HG03280 (cell line): Measurements from ENCODE around the gene KCNC1.

ENCODE experiments used
- ATAC-seq: cut with Tn5 transposase; IDR thresholded peaks from one replicate; pipeline ENCODE4 v1.9.1; 2021; ENCODE audit warnings: mild to moderate bottlenecking, moderate library complexity; ENCODE audit not compliant: unreplicated experiment

The KCNC1 gene

DNA sequence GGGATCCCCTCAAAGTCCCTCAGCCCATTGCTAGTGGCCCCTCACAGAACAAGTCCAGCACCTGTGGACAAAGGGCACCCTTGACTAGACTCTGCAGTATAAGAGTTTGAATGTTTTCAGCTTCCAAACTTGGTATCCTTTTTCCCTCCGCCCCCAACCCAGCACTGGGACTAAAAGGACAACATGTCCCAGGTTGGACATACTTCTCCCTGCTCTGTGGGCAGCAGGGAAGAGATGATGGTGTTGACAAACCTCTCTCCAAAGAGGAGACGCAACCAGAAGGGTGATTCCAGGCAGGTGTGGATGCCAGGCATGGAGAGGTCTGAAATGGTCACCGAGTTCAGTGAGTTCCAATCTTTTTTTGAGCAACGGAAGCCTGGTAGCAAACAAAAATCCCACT lies 19.7 kb upstream of the KCNC1 start:
- ATAC-seq: no peak

DNA sequence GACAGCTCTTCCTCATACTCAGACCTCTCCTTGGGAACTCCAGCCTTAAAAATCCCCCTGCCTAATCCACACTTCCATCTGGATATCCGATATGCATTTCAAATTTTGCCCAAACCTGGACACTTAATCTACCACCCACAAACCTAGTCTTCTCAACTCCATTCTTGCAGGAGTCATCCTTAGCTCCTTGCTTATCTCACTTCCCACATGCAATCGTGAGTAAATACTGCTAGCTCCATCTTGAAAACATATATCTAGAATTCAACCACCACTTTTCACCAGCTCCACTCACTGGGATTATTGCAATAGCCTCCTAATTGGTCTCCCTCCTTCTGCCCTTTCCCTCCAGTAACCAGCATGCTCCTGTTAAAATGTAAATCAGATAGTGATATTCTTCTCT lies 17.8 kb upstream of the KCNC1 start:
- ATAC-seq: no peak

DNA sequence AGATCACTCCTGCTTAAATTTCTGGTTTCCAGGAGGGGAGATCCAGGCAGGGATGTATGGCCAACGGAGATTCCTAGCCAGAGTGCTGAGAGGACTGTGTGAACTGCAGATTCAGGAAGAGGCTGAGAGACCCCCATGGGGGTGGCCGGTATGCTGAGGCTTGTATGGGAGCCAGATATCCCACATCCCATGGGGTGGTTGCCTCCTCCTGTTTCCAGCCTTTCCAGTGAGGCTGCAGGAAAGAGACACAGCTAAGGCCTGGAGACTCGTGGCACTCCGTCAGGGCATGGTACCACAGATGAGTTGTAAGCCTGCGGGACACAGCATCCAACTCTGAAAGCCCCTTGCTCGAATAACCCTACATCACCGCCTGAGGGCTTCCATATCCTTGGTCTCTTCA lies 16.6 kb upstream of the KCNC1 start:
- ATAC-seq: no peak

DNA sequence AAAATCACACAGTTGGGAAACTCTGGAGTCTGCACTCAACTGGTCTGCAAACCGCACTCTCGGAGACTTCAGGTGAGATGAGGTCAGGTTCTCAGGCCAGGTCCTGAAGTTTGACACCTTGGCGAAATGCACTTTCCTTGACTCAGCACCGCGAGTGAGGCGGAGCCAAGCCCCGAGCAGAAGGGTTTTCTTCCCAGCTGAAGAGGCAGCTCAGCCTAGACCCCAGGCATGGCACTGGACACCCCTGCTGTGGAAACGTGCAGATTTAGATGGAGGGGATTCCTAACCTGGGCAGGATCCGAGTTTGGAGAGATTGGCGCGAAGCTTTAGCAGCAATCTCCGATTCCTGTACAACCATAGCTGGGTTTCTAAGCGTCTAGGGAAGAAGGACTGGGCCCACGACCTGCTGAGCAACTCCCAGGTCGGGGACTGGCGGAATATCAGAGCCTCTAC lies 16.0 kb upstream of the KCNC1 start:
- ATAC-seq: no peak

DNA sequence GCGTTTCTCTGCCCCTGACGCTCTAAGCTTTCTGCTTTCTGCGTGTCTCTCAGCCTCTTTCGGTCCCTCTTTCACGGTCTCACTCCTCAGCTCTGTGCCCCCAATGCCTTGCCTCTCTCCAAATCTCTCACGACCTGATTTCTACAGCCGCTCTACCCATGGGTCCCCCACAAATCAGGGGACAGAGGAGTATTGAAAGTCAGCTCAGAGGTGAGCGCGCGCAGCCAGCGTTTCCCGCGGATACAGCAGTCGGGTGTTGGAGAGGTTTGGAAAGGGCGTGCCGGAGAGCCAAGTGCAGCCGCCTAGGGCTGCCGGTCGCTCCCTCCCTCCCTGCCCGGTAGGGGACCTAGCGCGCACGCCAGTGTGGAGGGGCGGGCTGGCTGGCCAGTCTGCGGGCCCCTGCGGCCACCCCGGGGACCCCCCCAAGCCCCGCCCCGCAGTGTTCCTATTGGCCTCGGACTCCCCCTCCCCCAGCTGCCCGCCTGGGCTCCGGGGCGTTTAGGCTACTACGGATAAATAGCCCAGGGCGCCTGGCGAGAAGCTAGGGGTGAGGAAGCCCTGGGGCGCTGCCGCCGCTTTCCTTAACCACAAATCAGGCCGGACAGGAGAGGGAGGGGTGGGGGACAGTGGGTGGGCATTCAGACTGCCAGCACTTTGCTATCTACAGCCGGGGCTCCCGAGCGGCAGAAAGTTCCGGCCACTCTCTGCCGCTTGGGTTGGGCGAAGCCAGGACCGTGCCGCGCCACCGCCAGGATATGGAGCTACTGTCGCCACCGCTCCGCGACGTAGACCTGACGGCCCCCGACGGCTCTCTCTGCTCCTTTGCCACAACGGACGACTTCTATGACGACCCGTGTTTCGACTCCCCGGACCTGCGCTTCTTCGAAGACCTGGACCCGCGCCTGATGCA lies 15.3 kb upstream of the KCNC1 start, which contains the start of gene MYOD1:
Gene MYOD1 (plus strand): TSS at position 544 of the 910 bp plus-strand sequence. CDS start 212 bp downstream, at position 756.
- ATAC-seq: no peak

DNA sequence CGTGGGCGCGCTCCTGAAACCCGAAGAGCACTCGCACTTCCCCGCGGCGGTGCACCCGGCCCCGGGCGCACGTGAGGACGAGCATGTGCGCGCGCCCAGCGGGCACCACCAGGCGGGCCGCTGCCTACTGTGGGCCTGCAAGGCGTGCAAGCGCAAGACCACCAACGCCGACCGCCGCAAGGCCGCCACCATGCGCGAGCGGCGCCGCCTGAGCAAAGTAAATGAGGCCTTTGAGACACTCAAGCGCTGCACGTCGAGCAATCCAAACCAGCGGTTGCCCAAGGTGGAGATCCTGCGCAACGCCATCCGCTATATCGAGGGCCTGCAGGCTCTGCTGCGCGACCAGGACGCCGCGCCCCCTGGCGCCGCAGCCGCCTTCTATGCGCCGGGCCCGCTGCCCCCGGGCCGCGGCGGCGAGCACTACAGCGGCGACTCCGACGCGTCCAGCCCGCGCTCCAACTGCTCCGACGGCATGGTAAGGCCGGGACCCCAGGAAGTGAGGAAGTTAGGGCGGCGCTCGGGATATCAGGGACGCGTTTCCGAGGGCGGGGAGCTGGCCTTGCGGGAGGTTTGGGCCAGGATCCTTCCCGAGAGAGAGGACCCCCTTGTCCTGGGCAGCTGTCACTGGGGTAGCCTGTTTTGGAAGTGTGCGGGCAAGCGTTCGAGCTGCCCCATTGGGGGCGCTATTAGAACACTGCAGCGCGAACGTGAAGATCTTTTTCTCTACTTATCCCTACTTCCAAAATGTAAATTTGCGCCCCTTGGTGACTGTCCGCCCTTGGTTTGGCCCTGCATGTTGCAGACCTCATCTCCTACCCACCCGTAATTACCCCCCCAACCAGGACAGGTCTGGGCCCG lies 14.4 kb upstream of the KCNC1 start:
- ATAC-seq: no peak

DNA sequence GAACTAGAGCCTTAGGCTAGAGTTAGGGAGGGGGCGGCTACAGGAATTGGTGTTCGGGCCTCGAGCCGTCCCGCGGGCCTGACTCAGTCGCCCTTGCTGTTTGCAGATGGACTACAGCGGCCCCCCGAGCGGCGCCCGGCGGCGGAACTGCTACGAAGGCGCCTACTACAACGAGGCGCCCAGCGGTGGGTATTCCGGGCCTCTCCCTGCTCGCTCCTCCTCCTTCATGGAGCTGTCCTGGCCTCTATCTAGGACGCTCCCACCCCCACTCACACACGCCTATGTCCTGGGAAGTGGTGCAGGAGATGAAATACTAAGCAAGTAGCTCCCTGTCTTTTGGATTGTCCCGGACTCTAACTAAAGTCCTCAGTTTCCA lies 13.8 kb upstream of the KCNC1 start:
- no peak for ATAC-seq

DNA sequence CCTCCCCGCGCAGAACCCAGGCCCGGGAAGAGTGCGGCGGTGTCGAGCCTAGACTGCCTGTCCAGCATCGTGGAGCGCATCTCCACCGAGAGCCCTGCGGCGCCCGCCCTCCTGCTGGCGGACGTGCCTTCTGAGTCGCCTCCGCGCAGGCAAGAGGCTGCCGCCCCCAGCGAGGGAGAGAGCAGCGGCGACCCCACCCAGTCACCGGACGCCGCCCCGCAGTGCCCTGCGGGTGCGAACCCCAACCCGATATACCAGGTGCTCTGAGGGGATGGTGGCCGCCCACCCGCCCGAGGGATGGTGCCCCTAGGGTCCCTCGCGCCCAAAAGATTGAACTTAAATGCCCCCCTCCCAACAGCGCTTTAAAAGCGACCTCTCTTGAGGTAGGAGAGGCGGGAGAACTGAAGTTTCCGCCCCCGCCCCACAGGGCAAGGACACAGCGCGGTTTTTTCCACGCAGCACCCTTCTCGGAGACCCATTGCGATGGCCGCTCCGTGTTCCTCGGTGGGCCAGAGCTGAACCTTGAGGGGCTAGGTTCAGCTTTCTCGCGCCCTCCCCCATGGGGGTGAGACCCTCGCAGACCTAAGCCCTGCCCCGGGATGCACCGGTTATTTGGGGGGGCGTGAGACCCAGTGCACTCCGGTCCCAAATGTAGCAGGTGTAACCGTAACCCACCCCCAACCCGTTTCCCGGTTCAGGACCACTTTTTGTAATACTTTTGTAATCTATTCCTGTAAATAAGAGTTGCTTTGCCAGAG lies 13.2 kb upstream of the KCNC1 start:
- ATAC-seq: no peak

DNA sequence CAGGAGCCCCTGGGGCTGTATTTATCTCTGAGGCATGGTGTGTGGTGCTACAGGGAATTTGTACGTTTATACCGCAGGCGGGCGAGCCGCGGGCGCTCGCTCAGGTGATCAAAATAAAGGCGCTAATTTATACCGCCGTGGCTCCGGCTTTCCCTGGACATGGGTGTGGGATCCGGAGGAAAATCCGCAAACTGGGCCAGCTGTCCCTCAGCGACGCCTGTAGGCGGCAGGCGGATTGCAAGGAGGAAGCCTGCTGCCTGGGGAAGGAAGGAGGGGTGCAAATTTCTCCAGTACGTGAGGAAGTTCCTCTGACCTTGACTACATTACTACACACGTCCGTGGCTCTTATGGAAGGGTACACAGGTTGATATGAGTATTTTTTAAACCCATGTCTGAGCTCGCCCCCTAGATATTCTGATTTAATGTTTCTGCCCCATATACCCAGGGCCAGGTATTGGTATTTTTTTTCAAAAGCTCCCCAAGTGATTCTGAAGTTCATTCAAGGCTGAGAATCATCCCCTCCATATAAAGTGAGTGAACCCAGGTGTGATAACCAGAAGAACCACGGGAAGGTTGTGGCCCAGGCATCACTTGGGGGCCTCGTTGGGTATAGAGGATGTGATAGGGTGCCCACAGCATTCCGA lies 12.5 kb upstream of the KCNC1 start:
- ATAC-seq: no peak

DNA sequence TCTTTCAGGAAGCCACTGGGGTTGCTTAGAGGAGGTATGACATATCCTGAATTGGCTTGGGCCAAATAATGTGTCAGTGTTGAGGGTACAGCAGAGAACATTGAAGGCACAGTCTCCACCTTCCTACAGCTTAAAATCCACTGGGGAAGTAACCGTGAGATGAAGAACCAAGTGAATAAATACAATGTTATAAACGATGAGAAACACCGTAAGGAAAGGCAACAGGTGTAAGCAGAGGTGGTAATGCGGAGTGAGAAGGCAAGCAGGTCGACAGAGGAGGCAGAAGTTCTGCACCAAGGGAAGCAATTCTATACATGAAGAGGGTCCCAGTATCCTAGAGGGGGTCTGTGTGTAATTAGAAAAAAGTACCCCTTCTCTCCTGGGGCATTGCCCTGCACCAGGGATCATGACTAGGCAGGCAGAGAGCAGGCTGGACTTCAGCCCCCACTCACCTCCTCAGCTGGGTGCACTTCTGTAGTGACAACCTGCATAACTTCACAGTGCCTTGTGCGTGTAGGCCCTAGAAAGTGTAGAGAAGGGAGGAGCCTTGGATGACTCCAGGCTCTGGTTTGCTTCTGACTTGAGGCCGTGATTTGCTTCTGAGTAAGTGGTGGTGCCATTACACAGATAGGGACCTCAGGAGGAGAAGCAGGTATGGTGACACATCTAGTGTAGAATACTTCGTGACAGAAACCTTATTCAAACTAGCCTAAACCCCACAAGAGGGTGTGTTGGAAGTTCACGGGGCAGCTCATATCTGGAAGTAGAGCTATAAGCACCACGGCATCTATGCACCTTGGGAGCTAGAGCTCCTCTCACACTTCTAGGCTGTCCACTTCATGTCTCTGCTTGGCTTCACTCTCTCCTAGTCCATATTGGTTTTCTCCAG lies 10.3 kb upstream of the KCNC1 start:
- no peak for ATAC-seq

DNA sequence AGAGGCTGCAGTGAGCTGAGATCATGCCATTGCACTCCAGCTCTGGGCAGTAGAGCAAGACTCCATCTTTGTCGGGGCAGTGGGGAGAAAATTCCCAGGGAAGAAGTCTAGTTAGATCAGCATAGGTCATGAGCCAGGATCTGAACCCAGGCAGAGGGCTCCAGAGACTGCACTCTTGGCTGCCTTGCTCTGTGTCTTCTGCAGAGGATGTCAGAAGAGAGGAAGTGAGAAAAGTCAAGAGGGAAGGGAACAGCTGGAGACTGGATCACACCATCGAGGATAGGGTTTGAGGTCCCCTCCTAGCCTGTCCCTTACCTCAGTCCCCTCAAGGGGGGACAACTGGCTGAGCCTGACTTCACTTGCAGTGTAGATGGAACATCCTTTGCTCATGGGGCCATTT lies 9.4 kb upstream of the KCNC1 start:
- ATAC-seq: no peak

DNA sequence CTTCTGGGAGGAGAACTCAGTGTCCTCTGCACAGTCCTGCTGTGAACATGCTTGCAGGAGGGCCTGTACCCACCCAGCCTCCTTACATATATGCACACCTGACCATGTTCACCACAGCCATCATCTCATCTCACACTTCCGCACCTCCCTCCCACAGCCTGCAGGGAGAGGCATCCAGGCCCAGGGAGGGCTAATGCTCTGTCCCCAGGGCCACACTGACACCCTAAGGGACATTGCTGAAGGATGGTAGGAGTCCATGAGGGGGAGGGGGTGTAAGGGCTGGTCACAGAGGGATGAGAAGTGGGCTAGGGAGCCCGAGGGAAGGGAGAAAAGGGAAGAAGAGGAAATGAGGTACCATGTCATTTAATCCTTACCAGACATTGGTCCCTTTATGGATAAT lies 4.4 kb upstream of the KCNC1 start:
- ATAC-seq: no peak

DNA sequence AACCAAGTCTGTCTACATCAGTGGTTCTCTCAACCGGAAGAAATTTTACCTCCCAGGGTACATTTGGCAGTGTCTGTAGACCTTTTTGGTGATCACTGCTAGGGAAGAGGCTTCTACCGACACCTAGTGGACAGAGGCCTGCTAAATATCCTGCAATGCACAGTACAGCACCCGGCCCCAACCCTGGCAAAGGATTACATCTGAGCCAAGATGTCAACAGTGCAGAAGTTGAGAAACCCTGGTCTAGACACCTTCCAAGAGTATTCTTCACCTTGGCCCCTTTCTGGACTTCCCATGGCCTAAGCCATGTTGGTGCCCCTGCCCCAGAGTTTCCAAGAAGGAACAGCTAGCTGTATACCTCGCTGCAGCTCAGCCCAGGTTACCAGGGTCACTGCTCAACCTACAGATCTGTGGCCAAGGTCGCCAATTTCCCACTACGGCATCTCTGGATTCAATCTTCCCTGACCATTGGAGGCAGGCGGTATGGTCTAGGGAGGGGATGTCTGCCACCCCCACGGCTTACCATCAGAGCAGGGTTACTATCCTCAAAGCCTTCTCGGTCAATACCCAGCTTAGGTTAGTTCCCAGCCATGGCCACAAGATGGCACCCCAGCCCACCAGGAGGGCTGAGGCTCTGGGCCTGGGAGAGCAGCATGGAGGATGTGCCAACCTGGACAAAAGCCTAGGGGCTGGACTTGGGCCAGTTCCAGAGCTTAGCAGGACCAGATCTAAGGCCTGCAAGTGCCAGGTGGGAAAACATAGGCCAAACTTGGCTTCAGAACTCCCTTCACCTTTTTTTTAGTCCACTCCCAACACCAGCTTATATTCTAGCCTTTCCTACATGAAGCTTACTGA lies 3.7 kb upstream of the KCNC1 start:
- peak; percentile 80 for ATAC-seq

DNA sequence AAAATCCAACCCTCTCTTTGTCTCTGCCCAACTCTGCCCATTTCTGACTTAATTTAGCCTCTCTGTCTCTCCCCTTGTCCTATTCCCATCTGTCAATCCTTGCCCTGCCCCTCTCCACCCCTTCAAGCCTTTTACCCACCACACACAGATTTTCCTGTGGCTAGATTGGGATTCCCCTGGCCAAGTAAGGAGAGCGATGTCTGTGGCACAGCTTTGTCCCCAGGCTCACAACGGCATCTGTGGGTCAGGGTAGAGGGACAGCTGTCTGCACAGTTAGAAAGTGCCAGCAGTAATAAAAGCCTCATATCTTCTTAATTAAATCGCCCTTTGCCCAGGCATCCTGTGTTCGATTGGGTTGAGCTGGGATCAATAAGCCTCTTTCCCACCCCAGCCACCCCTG lies 1.3 kb upstream of the KCNC1 start:
- ATAC-seq: no peak

DNA sequence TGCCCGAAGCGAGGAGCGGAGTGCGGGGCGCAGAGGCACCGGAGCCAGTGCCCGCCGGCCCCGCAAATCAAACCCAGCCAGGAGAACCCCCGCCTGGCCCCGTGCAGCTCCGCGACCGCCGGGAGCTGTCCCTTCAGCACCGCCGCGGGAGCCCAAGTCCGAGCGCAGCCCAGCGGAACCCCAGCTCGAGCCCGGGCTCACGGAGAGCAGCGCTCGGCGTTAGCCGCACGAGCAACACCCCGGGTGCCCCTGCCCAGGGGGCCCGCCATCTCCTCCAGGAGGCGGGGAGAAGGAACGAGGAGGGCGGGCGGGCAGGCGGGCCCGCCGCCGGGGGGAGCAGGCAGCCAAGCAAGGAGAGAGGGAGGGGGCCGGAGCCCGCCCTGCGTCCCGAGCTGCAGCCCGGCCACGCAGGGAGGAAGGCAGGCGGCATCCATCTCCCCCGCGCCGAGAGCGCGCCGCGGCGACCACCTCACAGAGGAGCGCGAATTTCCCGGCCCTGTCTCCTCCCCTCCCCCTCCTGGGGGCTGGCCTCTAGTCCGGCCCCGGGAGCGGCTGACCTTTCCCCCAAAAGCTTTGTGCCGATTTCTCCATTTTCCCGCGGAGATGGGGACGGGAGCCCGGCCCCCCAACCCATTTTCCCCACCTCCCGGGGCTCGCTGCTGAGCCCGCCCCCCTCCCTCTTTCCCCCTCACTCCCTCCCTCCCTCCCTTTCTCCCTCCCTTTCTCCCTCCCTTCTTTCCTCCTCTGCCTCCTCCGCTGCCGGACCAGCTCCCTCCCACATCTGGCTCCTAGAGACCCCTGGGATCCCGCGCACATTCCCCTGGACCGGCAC lies 621 bp downstream of the KCNC1 start:
- ATAC-seq: no peak

DNA sequence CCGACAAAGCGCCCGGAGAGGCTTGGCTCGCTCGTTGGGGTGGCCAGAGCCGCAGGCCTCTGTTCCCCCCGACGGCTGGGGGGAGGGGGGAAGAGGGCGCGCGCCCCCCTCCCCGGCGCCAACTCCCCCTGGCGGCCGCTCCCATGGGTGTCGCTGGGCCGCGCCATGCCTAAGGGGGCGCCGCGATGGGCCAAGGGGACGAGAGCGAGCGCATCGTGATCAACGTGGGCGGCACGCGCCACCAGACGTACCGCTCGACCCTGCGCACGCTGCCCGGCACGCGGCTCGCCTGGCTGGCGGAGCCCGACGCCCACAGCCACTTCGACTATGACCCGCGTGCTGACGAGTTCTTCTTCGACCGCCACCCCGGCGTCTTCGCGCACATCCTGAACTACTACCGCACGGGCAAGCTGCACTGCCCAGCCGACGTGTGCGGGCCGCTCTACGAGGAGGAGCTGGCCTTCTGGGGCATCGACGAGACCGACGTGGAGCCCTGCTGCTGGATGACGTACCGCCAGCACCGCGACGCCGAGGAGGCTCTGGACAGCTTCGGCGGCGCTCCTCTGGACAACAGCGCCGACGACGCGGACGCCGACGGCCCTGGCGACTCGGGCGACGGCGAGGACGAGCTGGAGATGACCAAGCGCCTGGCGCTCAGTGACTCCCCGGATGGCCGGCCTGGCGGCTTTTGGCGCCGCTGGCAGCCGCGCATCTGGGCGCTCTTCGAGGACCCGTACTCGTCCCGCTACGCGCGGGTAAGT lies 1.4 kb downstream of the KCNC1 start:
- no peak for ATAC-seq

DNA sequence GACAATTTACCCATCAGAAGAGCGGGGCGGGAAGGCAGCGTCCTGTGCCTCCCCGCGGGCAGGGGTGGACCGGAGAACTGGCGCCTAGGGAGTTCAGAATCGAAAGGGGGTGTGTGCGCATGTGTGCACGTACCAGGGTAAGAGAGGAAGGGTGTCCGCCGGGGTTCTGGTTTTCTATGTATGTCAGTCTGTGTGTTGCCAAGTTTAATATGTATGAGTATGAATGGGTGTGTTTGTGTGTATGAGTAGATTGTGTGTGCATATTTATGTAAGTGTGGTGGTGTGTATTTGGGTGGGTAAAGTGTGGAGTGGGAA lies 2.0 kb downstream of the KCNC1 start:
- no peak for ATAC-seq
